ENCODE measurements around the gene MTF1. TPM values are rescaled to one million over a fixed set of nuclear protein-coding genes. Genes with fewer than 3 reads are reported as not detected.

Gene MTF1
- polyA plus RNA-seq, 1 donor from 2014 or later, result 3.7 TPM

DNA sequence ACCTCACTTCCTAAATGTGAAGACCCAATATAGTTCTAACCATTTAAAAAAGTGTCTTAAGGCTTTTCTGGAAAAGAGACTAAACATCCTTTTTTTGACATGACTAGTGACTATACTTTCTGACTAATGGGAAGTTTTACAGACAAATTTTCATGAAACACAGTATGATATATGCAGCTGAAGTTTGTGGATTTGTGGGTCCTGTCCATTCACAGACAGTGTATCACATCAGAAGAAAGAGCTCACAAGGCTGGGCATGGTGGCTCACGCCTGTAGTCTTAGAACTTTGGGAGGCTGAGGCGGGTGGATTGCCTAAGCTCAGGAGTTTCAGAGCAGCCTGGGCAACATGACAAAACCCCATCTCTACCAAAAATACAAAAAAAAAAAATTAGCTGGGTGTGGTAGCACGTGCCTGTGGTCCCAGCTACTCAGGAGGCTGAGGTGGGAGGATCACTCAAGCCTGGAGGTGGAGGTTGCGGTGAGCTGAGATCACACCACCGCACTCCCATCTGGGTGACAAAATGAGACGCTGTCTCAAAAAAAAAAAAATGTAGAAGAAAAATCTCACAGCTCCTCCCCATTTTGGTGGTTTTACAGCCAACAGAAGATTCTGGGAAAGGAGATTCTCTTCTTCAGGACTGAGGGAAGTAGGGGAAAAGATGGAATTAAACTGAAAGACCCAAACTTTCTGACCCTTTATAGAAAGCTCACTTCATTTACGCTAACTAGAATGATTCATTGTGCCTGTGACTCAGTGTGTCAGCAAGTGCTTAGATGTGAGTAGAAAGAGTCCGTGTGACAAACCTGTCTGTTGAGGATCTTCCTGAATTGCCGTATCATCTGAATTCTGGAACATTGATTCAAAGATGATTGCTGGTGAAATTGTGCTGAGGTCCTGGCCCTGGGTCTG is 36.2 kb downstream of the MTF1 start:
- Histone ChIP-seq H3K27ac (ENCODE audit: low read length) (no peak overlapping the region), H3K9me3 (ENCODE audit: low read length) (no peaks in the 10 kb centered on the region), H3K4me3 (ENCODE audit: low read length) (no peak overlapping the region), H3F3A (ENCODE audit: insufficient read depth, low read length, poor library complexity, severe bottlenecking) (no peaks in the 10 kb centered on the region), H3K4me2 (ENCODE audit: low read length) (no peak overlapping the region), H3K36me3 (ENCODE audit: insufficient read depth, low read length) (peaks cover 12% of the 10 kb centered on the region), H3K27me3 (ENCODE audit: insufficient read depth, low read depth, low read length) (no peaks in the 10 kb centered on the region), H2AFZ (ENCODE audit: low read depth, low read length) (no peak overlapping the region), H3K9ac (ENCODE audit: low read length) (no peak overlapping the region), H4K20me1 (ENCODE audit: insufficient read depth) (no peaks in the 10 kb centered on the region), H3K79me2 (replicated peaks; ENCODE audit: insufficient read depth, low read length) (no peaks in the 10 kb centered on the region), H3K9me2 (ENCODE audit: insufficient read depth, low read length) (no peaks in the 10 kb centered on the region)
- TF ChIP-seq POLR2AphosphoS5 (IDR thresholded peaks at IDR 0.05) (no peak), TAF1 (IDR thresholded peaks at IDR 0.05; ENCODE audit: low read depth) (no peak), MXI1 (conservative IDR thresholded peaks at IDR 0.05; ENCODE audit: poor library complexity, severe bottlenecking) (no peak), CTCF (IDR thresholded peaks at IDR 0.05; ENCODE audit: poor library complexity, severe bottlenecking) (no peak), REST (IDR thresholded peaks at IDR 0.05; ENCODE audit: borderline replicate concordance) (no peak), SMC3 (conservative IDR thresholded peaks at IDR 0.05; ENCODE audit: poor library complexity) (no peak), EP300 (conservative IDR thresholded peaks at IDR 0.05; ENCODE audit: poor library complexity, severe bottlenecking) (no peak)

DNA sequence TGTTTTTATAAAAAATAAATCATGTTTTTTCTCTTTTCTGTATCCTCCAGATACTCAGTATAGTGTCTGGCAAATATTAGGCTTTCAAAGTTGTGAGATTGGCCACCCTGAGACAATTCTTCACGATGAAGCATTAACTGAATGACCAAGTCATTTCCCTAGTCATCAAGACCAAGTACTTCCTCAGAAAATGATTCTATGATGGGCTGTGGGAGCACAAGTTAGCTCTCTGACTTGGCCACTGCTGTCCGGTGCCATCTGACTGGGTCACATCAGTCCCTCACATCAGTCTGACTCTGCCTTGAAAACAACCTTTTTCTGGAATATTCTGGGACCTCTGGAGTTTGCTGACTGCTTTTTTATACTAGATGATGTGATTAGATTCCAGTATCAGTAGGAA is 37.9 kb downstream of the MTF1 start:
- Histone ChIP-seq H3K9me3 (ENCODE audit: low read length) (no peaks in the 10 kb centered on the region), H3K27me3 (ENCODE audit: insufficient read depth, low read depth, low read length) (no peaks in the 10 kb centered on the region), H3K27ac (ENCODE audit: low read length) (no peak overlapping the region), H3K4me3 (ENCODE audit: low read length) (no peak overlapping the region), H4K20me1 (ENCODE audit: insufficient read depth) (no peaks in the 10 kb centered on the region), H3K36me3 (ENCODE audit: insufficient read depth, low read length) (peaks cover 12% of the 10 kb centered on the region), H3K9ac (ENCODE audit: low read length) (no peak overlapping the region), H3K9me2 (ENCODE audit: insufficient read depth, low read length) (no peaks in the 10 kb centered on the region), H3K79me2 (replicated peaks; ENCODE audit: insufficient read depth, low read length) (no peaks in the 10 kb centered on the region), H3F3A (ENCODE audit: insufficient read depth, low read length, poor library complexity, severe bottlenecking) (no peaks in the 10 kb centered on the region), H2AFZ (ENCODE audit: low read depth, low read length) (no peak overlapping the region), H3K4me2 (ENCODE audit: low read length) (no peak overlapping the region)
- TF ChIP-seq EZH2 (IDR thresholded peaks at IDR 0.05; ENCODE audit: borderline replicate concordance, insufficient read depth, low read length, poor library complexity, severe bottlenecking), result no peak
- TF ChIP-seq MXI1 (conservative IDR thresholded peaks at IDR 0.05; ENCODE audit: poor library complexity, severe bottlenecking), result no peak
- no peak for TF ChIP-seq RAD21 (conservative IDR thresholded peaks at IDR 0.05)
- TF ChIP-seq POLR2AphosphoS5 (IDR thresholded peaks at IDR 0.05), result no peak
- no peak for TF ChIP-seq REST (IDR thresholded peaks at IDR 0.05; ENCODE audit: borderline replicate concordance)
- no peak for TF ChIP-seq TAF1 (IDR thresholded peaks at IDR 0.05; ENCODE audit: low read depth)
- TF ChIP-seq CTCF (IDR thresholded peaks at IDR 0.05; ENCODE audit: poor library complexity, severe bottlenecking), result no peak
- no peak for TF ChIP-seq SMC3 (conservative IDR thresholded peaks at IDR 0.05; ENCODE audit: poor library complexity)
- no peak for TF ChIP-seq EP300 (conservative IDR thresholded peaks at IDR 0.05; ENCODE audit: poor library complexity, severe bottlenecking)

All from neural cell (in vitro differentiated cells).